IMR-90 (cell line): ENCODE data around the gene CMSS1. TPM values are rescaled to one million over a fixed set of nuclear protein-coding genes. Genes with fewer than 3 reads are reported as not detected.
A peak's percentile ranks its signal among the peaks of the same experiment; 100 is the strongest.

Source experiments
- ATAC-seq: fragments of 200-7000 bp; cut with Tn5 transposase; 2 replicates; pipeline ENCODE4 v1.9.1; 2020; ENCODE audit warnings: low read depth, mild to moderate bottlenecking, moderate library complexity
- BruUV-seq: library from RNA; stranded (reverse); fragments of 400-500 nt; replicated peaks from 2 replicates; lab custom pipeline; 2021; lab: Mats Ljungman, UMichigan
- CTCF ChIA-PET: fragments of 300-600 bp; formaldehyde crosslinking; extraction: SDS; loops from one replicate; lab custom pipeline; 2021; ENCODE audit warnings: antibody characterized with exemption; lab: Yijun Ruan, JAX
- POLR2A ChIA-PET: fragments of 300-600 bp; sonication (Branson Sonifier 250); formaldehyde crosslinking; loops from one replicate; lab custom pipeline; 2022; ENCODE audit warnings: antibody characterized with exemption; ENCODE audit not compliant: unreplicated experiment; lab: Charles Lee
- DNase-seq: peaks from one replicate; pipeline ENCODE4 v3.0.0; 2013
- H2AFZ ChIP-seq: replicated peaks from 2 replicates; pipeline ENCODE3; 2013; ENCODE audit warnings: low read length, mild to moderate bottlenecking; ENCODE audit not compliant: poor library complexity
- H2AK5ac ChIP-seq: 2 replicates; pipeline ENCODE4 v1.6.1; 2013; ENCODE audit warnings: low read depth, low read length, inconsistent platforms
- H2AK9ac ChIP-seq: replicated peaks from 2 replicates; pipeline ENCODE3; 2013; ENCODE audit warnings: mild to moderate bottlenecking, low read depth, low read length, moderate library complexity; ENCODE audit not compliant: poor library complexity
- H2BK120ac ChIP-seq: 2 replicates; pipeline ENCODE4 v1.6.1; 2013; ENCODE audit warnings: low read depth, low read length, inconsistent platforms
- H2BK15ac ChIP-seq: 3 replicates; pipeline ENCODE4 v1.6.1; 2013; ENCODE audit warnings: low read depth, low read length, inconsistent platforms
- H2BK20ac ChIP-seq: 2 replicates; pipeline ENCODE4 v1.6.1; 2013; ENCODE audit warnings: low read depth, mild to moderate bottlenecking, inconsistent platforms, low read length, moderate library complexity
- H2BK5ac ChIP-seq: 2 replicates; pipeline ENCODE4 v1.6.1; 2013; ENCODE audit warnings: mild to moderate bottlenecking, low read depth, low read length, inconsistent platforms; ENCODE audit not compliant: poor library complexity, severe bottlenecking
- H3K14ac ChIP-seq: replicated peaks from 2 replicates; pipeline ENCODE4 v1.6.1; 2013; ENCODE audit warnings: low read depth, low read length, inconsistent platforms
- H3K18ac ChIP-seq: 2 replicates; pipeline ENCODE4 v1.6.1; 2013; ENCODE audit warnings: low read depth, low read length, control low read depth
- H3K23ac ChIP-seq: 2 replicates; pipeline ENCODE4 v1.6.1; 2013; ENCODE audit warnings: low read depth, low read length, inconsistent platforms
- H3K27ac ChIP-seq: 2 replicates; pipeline ENCODE4 v1.5.1; 2013; ENCODE audit warnings: mild to moderate bottlenecking, control low read depth, low read length; ENCODE audit not compliant: insufficient read depth
- H3K27me3 ChIP-seq: 2 replicates; pipeline ENCODE4 v1.6.1; 2013; ENCODE audit warnings: low read length; ENCODE audit not compliant: control insufficient read depth, insufficient read depth
- H3K36me3 ChIP-seq: 2 replicates; pipeline ENCODE4 v1.6.1; 2013; ENCODE audit warnings: low read length, mixed read lengths; ENCODE audit not compliant: control insufficient read depth, insufficient read depth
- H3K4ac ChIP-seq: 2 replicates; pipeline ENCODE4 v1.6.1; 2013; ENCODE audit warnings: low read depth, low read length, inconsistent platforms
- H3K4me1 ChIP-seq: 2 replicates; pipeline ENCODE4 v1.6.1; 2013; ENCODE audit warnings: low read length, mixed read lengths; ENCODE audit not compliant: control insufficient read depth, insufficient read depth
- H3K4me2 ChIP-seq: 2 replicates; pipeline ENCODE4 v1.6.1; 2013; ENCODE audit warnings: low read depth, mild to moderate bottlenecking, control low read depth, low read length, moderate library complexity
- H3K4me3 ChIP-seq: 2 replicates; pipeline ENCODE4 v1.5.1; 2013; ENCODE audit warnings: low read depth, mild to moderate bottlenecking, control low read depth, low read length, moderate library complexity; ENCODE audit not compliant: insufficient read depth
- H3K56ac ChIP-seq: 2 replicates; pipeline ENCODE4 v1.6.1; 2013; ENCODE audit warnings: low read length, inconsistent platforms; ENCODE audit not compliant: insufficient read depth; ENCODE audit errors: extremely low read depth
- H3K79me1 ChIP-seq, 2 experiments: 2 replicates each; pipeline ENCODE4 v1.6.1; 2013; ENCODE audit warnings: low read length in 2 of 2, inconsistent platforms in 1 of 2, low read depth in 1 of 2
- H3K9ac ChIP-seq: 2 replicates; pipeline ENCODE4 v1.6.1; 2013; ENCODE audit warnings: low read depth, low read length, control low read depth
- H3K9me1 ChIP-seq: 2 replicates; pipeline ENCODE4 v1.6.1; 2013; ENCODE audit warnings: low read length, inconsistent platforms; ENCODE audit not compliant: insufficient read depth
- H3K9me3 ChIP-seq: 2 replicates; pipeline ENCODE4 v1.6.1; 2013; ENCODE audit warnings: low read length; ENCODE audit not compliant: control insufficient read depth, insufficient read depth
- H4K20me1 ChIP-seq: 2 replicates; pipeline ENCODE4 v1.6.1; 2013; ENCODE audit warnings: low read length, inconsistent platforms; ENCODE audit not compliant: insufficient read depth
- H4K5ac ChIP-seq: 2 replicates; pipeline ENCODE4 v1.6.1; 2013; ENCODE audit warnings: mild to moderate bottlenecking, low read depth, low read length, control low read depth
- H4K8ac ChIP-seq, 2 experiments: 2 replicates each; pipeline ENCODE4 v1.6.1; 2013; ENCODE audit warnings: low read depth in 2 of 2, low read length in 2 of 2, control low read depth in 1 of 2, inconsistent platforms in 1 of 2
- H4K91ac ChIP-seq: 2 replicates; pipeline ENCODE4 v1.6.1; 2013; ENCODE audit warnings: low read depth, low read length, inconsistent platforms; ENCODE audit not compliant: insufficient read depth
- BHLHE40 ChIP-seq: fragments of 150-350 bp; IDR thresholded peaks from 2 replicates; pipeline ENCODE4 v1.6.1; 2016; ENCODE audit warnings: mild to moderate bottlenecking, low read depth, low read length
- CEBPB ChIP-seq: IDR thresholded peaks from 2 replicates; pipeline ENCODE4 v1.6.1; 2012; ENCODE audit warnings: low read depth, low read length, improper control_type of control experiment
- CHD1 ChIP-seq: IDR thresholded peaks from 2 replicates; pipeline ENCODE4 v1.6.1; 2012; ENCODE audit warnings: low read depth, low read length, improper control_type of control experiment
- FOS ChIP-seq: fragments of 150-350 bp; IDR thresholded peaks from 2 replicates; pipeline ENCODE4 v1.6.1; 2016; ENCODE audit warnings: low read depth, low read length
- MAFK ChIP-seq: IDR thresholded peaks from 2 replicates; pipeline ENCODE4 v1.6.1; 2012; ENCODE audit warnings: low read depth, low read length, improper control_type of control experiment
- MAZ ChIP-seq: IDR thresholded peaks from 2 replicates; pipeline ENCODE4 v1.6.1; 2012; ENCODE audit warnings: low read depth, mild to moderate bottlenecking, low read length, improper control_type of control experiment, moderate library complexity, borderline replicate concordance
- MXI1 ChIP-seq: IDR thresholded peaks from 2 replicates; pipeline ENCODE4 v1.6.1; 2012; ENCODE audit warnings: low read depth, mild to moderate bottlenecking, low read length, moderate library complexity, borderline replicate concordance
- NFE2L2 ChIP-seq: fragments of 150-350 bp; IDR thresholded peaks from 2 replicates; pipeline ENCODE4 v1.6.1; 2016; ENCODE audit warnings: low read depth, mild to moderate bottlenecking, low read length
- POLR2A ChIP-seq: IDR thresholded peaks from 2 replicates; pipeline ENCODE4 v1.6.1; 2012; ENCODE audit warnings: mild to moderate bottlenecking, low read depth, low read length
- RAD21 ChIP-seq: IDR thresholded peaks from 2 replicates; pipeline ENCODE4 v1.6.1; 2012; ENCODE audit warnings: low read length, improper control_type of control experiment
- RCOR1 ChIP-seq: IDR thresholded peaks from 2 replicates; pipeline ENCODE4 v1.6.1; 2012; ENCODE audit warnings: mild to moderate bottlenecking, low read length, improper control_type of control experiment; ENCODE audit not compliant: insufficient replicate concordance
- RFX5 ChIP-seq: IDR thresholded peaks from 2 replicates; pipeline ENCODE4 v1.8.0; 2012; ENCODE audit warnings: low read depth, mild to moderate bottlenecking, low read length, moderate library complexity
- SMC3 ChIP-seq: fragments of 150-350 bp; IDR thresholded peaks from 2 replicates; pipeline ENCODE4 v1.6.1; 2016; ENCODE audit warnings: low read depth, mild to moderate bottlenecking, antibody characterized with exemption, low read length, moderate library complexity
- USF2 ChIP-seq: fragments of 150-350 bp; IDR thresholded peaks from 2 replicates; pipeline ENCODE4 v1.6.1; 2017; ENCODE audit warnings: mild to moderate bottlenecking, antibody characterized with exemption, low read length, low read depth
- WGBS, 2 experiments: methylation state at CpG; one replicate each; pipeline versions ENCODE4 v1.1.5 to v1.1.7; 2013; ENCODE audit warnings: missing lambda C conversion rate in 2 of 2; ENCODE audit not compliant: insufficient read length in 1 of 2; ENCODE audit errors: extremely low coverage in 2 of 2; 5-methylcytosine and 5-hydroxymethylcytosine counted together
- dilution Hi-C: fragments of 300-500 bp; cut with HindIII; formaldehyde crosslinking; loops from one replicate; pipeline ENCODE4 v1.14.3; 2018; ENCODE audit warnings: low sequenced_read_pairs; ENCODE audit not compliant: unreplicated experiment
- in situ Hi-C: fragments of 300-500 bp; cut with MboI; formaldehyde crosslinking; loops from 3 replicates; pipeline ENCODE4 v1.14.3; 2019; ENCODE audit warnings: low sequenced_read_pairs, inconsistent platforms, mixed read lengths
- intact Hi-C: fragments of 100-400 bp; cut with micrococcal nuclease; formaldehyde crosslinking; loops from 2 replicates; pipeline ENCODE4 v1.10.0; 2022
- polyA plus RNA-seq, 3 experiments: library from polyadenylated mRNA; depleted of rRNA; stranded (reverse); fragments of >200 nt; gene quantifications; 2 replicates each; pipeline ENCODE4 v1.2.3, GENCODE V29; 2012; ENCODE audit warnings: low replicate concordance in 1 of 3
- total RNA-seq: library from RNA; depleted of rRNA; stranded (reverse); fragments of >200 nt; gene quantifications from 2 replicates; pipeline ENCODE4 v1.2.3, GENCODE V29; 2012
- TF ChIP-seq, protein P1 (sequence below): fragments of 150-350 bp; IDR thresholded peaks from 2 replicates; pipeline ENCODE4 v1.6.1; 2016; ENCODE audit warnings: low read depth, mild to moderate bottlenecking, low read length, moderate library complexity, borderline replicate concordance
- TF ChIP-seq, protein P2 (sequence below): conservative IDR thresholded peaks from 2 replicates; pipeline ENCODE4 v1.5.1; 2012; ENCODE audit warnings: mild to moderate bottlenecking, low read depth, low read length, improper control_type of control experiment

The CMSS1 gene
- total and polyA plus RNA-seq, 2 of the 4 experiments (the other 2 are of a cell fraction): 12.5 to 13.6 TPM

DNA sequence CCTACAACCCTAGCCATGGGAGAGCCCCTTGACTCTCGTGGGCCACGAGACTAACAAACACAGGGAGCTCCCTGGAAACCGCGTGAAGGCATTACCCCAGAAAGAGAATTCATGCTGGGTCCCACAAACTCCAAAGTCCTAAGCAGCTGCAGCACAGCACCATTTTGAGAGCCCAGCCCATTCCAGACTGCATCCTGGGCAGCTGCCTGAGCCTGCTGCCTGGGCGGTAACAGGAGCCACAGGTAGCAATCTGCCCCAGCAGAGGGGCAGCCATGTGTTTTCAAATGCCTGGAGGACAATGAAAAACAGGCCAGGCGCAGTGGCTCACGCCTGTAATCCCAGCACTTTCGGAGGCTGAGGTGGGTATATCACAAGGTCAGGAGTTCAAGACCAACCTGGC, 380.2 kb downstream of the CMSS1 start:
- Histone ChIP-seq H3K79me1 (no peaks in the 10 kb centered on the region), H3K9me3 (no peaks in the 10 kb centered on the region), H3K23ac (no peak overlapping the region), H3K9me1 (no peaks in the 10 kb centered on the region), H3K27ac (no peak overlapping the region), H3K4me3 (no peak overlapping the region), H2BK5ac (no peak overlapping the region), H2AFZ (no peak overlapping the region), H2BK15ac (no peak overlapping the region), H2AK5ac (no peak overlapping the region), H2BK120ac (no peak overlapping the region), H3K27me3 (no peaks in the 10 kb centered on the region), H3K36me3 (no peaks in the 10 kb centered on the region), H4K5ac (peak overlapping the region; percentile 23; the same call in 1 of the 2 replicates), H3K9ac (no peak overlapping the region), H3K4ac (no peak overlapping the region), H2AK9ac (no peak overlapping the region), H3K18ac (no peak overlapping the region), H4K20me1 (no peaks in the 10 kb centered on the region), H3K56ac (no peak overlapping the region), H3K14ac (no peak overlapping the region), H2BK20ac (no peak overlapping the region), H4K91ac (no peak overlapping the region), H3K4me2 (no peak overlapping the region), H3K4me1 (peaks cover 4% of the 10 kb centered on the region), H4K8ac (no peak overlapping the region)
- intact Hi-C loops (no loop called here), in situ Hi-C loops (no loop called here), dilution Hi-C loops (no loop called here)
- ChIA-PET POLR2A (no interaction called here), CTCF (no interaction called here)
- DNase-seq: no peak
- no peak for ATAC-seq
- 100% methylated on average over 2 of the region's 8 CpGs; no CpG with 5 or more reads in 1 of the 2 experiments for WGBS, 2 experiments
- TF ChIP-seq NFE2L2: no peak
- TF ChIP-seq FOS: no peak
- TF ChIP-seq USF2: no peak
- TF ChIP-seq RAD21: no peak
- no peak for TF ChIP-seq MXI1
- TF ChIP-seq, protein P1, sequence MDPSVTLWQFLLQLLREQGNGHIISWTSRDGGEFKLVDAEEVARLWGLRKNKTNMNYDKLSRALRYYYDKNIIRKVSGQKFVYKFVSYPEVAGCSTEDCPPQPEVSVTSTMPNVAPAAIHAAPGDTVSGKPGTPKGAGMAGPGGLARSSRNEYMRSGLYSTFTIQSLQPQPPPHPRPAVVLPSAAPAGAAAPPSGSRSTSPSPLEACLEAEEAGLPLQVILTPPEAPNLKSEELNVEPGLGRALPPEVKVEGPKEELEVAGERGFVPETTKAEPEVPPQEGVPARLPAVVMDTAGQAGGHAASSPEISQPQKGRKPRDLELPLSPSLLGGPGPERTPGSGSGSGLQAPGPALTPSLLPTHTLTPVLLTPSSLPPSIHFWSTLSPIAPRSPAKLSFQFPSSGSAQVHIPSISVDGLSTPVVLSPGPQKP: no peak
- no peak for TF ChIP-seq RCOR1
- TF ChIP-seq CEBPB: no peak
- no peak for TF ChIP-seq BHLHE40
- TF ChIP-seq RFX5: no peak
- TF ChIP-seq MAZ: no peak
- no peak for TF ChIP-seq POLR2A
- TF ChIP-seq, protein P2, sequence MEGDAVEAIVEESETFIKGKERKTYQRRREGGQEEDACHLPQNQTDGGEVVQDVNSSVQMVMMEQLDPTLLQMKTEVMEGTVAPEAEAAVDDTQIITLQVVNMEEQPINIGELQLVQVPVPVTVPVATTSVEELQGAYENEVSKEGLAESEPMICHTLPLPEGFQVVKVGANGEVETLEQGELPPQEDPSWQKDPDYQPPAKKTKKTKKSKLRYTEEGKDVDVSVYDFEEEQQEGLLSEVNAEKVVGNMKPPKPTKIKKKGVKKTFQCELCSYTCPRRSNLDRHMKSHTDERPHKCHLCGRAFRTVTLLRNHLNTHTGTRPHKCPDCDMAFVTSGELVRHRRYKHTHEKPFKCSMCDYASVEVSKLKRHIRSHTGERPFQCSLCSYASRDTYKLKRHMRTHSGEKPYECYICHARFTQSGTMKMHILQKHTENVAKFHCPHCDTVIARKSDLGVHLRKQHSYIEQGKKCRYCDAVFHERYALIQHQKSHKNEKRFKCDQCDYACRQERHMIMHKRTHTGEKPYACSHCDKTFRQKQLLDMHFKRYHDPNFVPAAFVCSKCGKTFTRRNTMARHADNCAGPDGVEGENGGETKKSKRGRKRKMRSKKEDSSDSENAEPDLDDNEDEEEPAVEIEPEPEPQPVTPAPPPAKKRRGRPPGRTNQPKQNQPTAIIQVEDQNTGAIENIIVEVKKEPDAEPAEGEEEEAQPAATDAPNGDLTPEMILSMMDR: no peak
- no peak for TF ChIP-seq SMC3
- no peak for TF ChIP-seq MAFK
- TF ChIP-seq CHD1: no peak
- no TSS peak for BruUV-seq
